ENCODE data around the gene EMC9.
"Not testable (repeated sequence)": the region's sequence is repeated elsewhere in the genome, so short reads cannot be mapped to it uniquely, and the experiment has no call there.

The EMC9 gene

GRCh38 chr14:24129410-24129998, 11.9 kb downstream of the EMC9 start:
- DNase-seq, result no peak

GRCh38 chr14:24127673-24128072, 13.7 kb downstream of the EMC9 start:
- DNase-seq, result no peak

GRCh38 chr14:24126939-24127338, 14.5 kb downstream of the EMC9 start:
- DNase-seq, result no peak

GRCh38 chr14:24123424-24124417, 17.7 kb downstream of the EMC9 start:
- no peak for DNase-seq

GRCh38 chr14:24122898-24123297, 18.5 kb downstream of the EMC9 start:
- no peak for DNase-seq

GRCh38 chr14:24122416-24122815, 19.0 kb downstream of the EMC9 start:
- no peak for DNase-seq

GRCh38 chr14:24121210-24121609, 20.2 kb downstream of the EMC9 start:
- no peak for DNase-seq

- DNase-seq, result no peak
Observed at GRCh38 chr14:24119691-24120090, 21.7 kb downstream of the EMC9 start.

- no peak for DNase-seq
Observed at GRCh38 chr14:24117179-24117578, 24.2 kb downstream of the EMC9 start.

- DNase-seq, result no peak
Observed at GRCh38 chr14:24116128-24116814, 25.1 kb downstream of the EMC9 start.

GRCh38 chr14:24115422-24116127, 25.8 kb downstream of the EMC9 start:
- no peak for DNase-seq

GRCh38 chr14:24114532-24115421, 26.6 kb downstream of the EMC9 start, which contains the start of the genes DCAF11 and NRL:
TSS of gene DCAF11 (plus strand) at chr14:24114777. CDS start at chr14:24115595, 818 bp downstream.
TSS of gene NRL (minus strand) at chr14:24114949. CDS start at chr14:24082848, 32,101 bp downstream.
- DNase-seq, result no peak

GRCh38 chr14:24113801-24114531, 27.4 kb downstream of the EMC9 start:
- peak; percentile 65 for DNase-seq

- DNase-seq, result no peak
Observed at GRCh38 chr14:24113379-24113800, 28.0 kb downstream of the EMC9 start.

GRCh38 chr14:24110523-24110922, 30.9 kb downstream of the EMC9 start:
- no peak for DNase-seq

GRCh38 chr14:24110060-24110459, 31.3 kb downstream of the EMC9 start:
- no peak for DNase-seq

- no peak for DNase-seq
Observed at GRCh38 chr14:24108336-24108874, 33.0 kb downstream of the EMC9 start.

GRCh38 chr14:24106672-24107271, 34.6 kb downstream of the EMC9 start:
- DNase-seq, result no peak

GRCh38 chr14:24105609-24106239, 35.7 kb downstream of the EMC9 start:
- not testable (repeated sequence) for DNase-seq

- no peak for DNase-seq
Observed at GRCh38 chr14:24103451-24103850, 37.9 kb downstream of the EMC9 start.

All from cortex of kidney (tissue), 1 donor.